Heart right ventricle (tissue), 16 donors: ENCODE data around the gene RTN4R. TPM values are rescaled to one million over a fixed set of nuclear protein-coding genes. Genes with fewer than 3 reads are reported as not detected.
"Not testable (repeated sequence)": the region's sequence is repeated elsewhere in the genome, so short reads cannot be mapped to it uniquely, and the experiment has no call there.

Experiments used
- ATAC-seq, 8 donors: fragments of 200-7000 bp; cut with Tn5 transposase; one replicate each; pipeline ENCODE4 v1.9.1; 2020; ENCODE audit warnings: mild to moderate bottlenecking in 8 of 8, moderate library complexity in 8 of 8, moderate number of reproducible peaks in 1 of 8
- DNase-seq, 2 donors: peaks; one replicate each; pipeline ENCODE4 v3.0.0-alpha.2; 2020
- H3K27ac ChIP-seq, 10 donors: fragments of 200-600 bp; sonication (generic) in 2 of 10; one replicate each; pipeline versions ENCODE4 v1.5.0 to v1.8.0; 2020 to 2022; ENCODE audit warnings: mild to moderate bottlenecking in 3 of 10
- H3K27me3 ChIP-seq, 7 donors: fragments of 200-600 bp; one replicate each; pipeline ENCODE4 v1.8.0; 2021 to 2022; ENCODE audit warnings: mild to moderate bottlenecking in 2 of 7
- H3K36me3 ChIP-seq, 9 donors: fragments of 200-600 bp; sonication (generic) in 1 of 9; one replicate each; pipeline versions ENCODE4 v1.5.0 to v1.8.0; 2020 to 2022; ENCODE audit warnings: mild to moderate bottlenecking in 2 of 9
- H3K4me1 ChIP-seq, 9 donors: fragments of 200-600 bp; sonication (generic) in 1 of 9; one replicate each; pipeline versions ENCODE4 v1.5.0 to v1.8.0; 2020 to 2022; ENCODE audit warnings: mild to moderate bottlenecking in 4 of 9
- H3K4me3 ChIP-seq, 10 donors: fragments of 200-600 bp; sonication (generic) in 2 of 10; one replicate each; pipeline versions ENCODE4 v1.5.0 to v1.8.0; 2020 to 2022; ENCODE audit warnings: mild to moderate bottlenecking in 7 of 10, moderate library complexity in 2 of 10
- H3K9me3 ChIP-seq, 11 donors: fragments of 200-600 bp in 10 of 11; sonication (generic) in 2 of 11; one replicate each; pipeline versions ENCODE4 v1.5.0 to v1.8.0; 2013 to 2022; ENCODE audit warnings: mild to moderate bottlenecking in 2 of 11, control low read depth in 1 of 11, moderate library complexity in 1 of 11
- WGBS, 2 donors: extraction: QIAGEN DNeasy Blood & Tissue Kit; methylation state at CpG; one replicate each; pipeline ENCODE4 v1.1.7; 2013; ENCODE audit warnings: inconsistent platforms in 1 of 2; 5-methylcytosine and 5-hydroxymethylcytosine counted together
- intact Hi-C, 10 donors: fragments of 100-400 bp; cut with DNase I; formaldehyde crosslinking; loops; one replicate each; pipeline versions ENCODE4 v1.11.1 to v1.14.2; 2022
- polyA plus RNA-seq, 2 donors: library from polyadenylated mRNA; stranded (reverse); fragments of 200-250 nt; gene quantifications; one replicate each; pipeline ENCODE4 v1.2.3, GENCODE V29; 2013
- total RNA-seq, 10 donors: library from RNA; stranded (reverse); fragmentation: NEBNext Ultra II Directional in 3 of 10; extraction: Animal tissue kit (Norgen Biotek cat#: 25700) in 3 of 10; gene quantifications; one replicate each; pipeline versions ENCODE4 v1.2.1 to v1.2.4, GENCODE V29; 2021 to 2023
- TF ChIP-seq, protein P1 (sequence below), 9 donors: fragments of 200-600 bp; sonication (generic) in 2 of 9; IDR thresholded peaks; one replicate each; pipeline versions ENCODE4 v1.5.0 to v1.8.0; 2021 to 2022; ENCODE audit warnings: antibody characterized with exemption in 9 of 9, mild to moderate bottlenecking in 5 of 9, moderate library complexity in 1 of 9
- donor health status: Arrhythmogenic right ventricular cardiomyopathy.
- donor health status: ischemic (EF 13 %, LVEDD 7.1; RV severe dilation, severe dysfunction).
- donor health status: healthy with polysubstance abuse.
- donor health status: DM: no; HTN: yes; CAD: no.
- donor health status: DM: no; HTN: no; CAD: no.
- donor health status: ischemic (EF 25% LVEDD 6.9; RV normal size, moderate dysfunction).
- donor health status: ischemic (EF 25% LVEDD 5.7; RV mildly dilated, moderate dysfunction).
- donor health status: healthy.
- donor health status: DM: yes; HTN: yes; CAD: no.
- donor health status: Ischemic cardiomyopathy.
- donor health status: ischemic (EF 35%, LVEDD 5.7; RV mildly dilated, moderate dysfunction).
- donor health status: nonischemic (EF 11% LVEDD 7.7; RV severe dilation, severe dysfunction).
- donor health status: DM: yes; HTN: yes; CAD: no.
- donor health status: PGD.
- donor health status: ischemic (EF 29% LVEDD 5.4; RV normal size, mild dysfunction).
- donor health status: nonischemic (EF 23%, LVEDD 6.1; RV moderate dilation, normal function).

Gene RTN4R
- total and polyA plus RNA-seq, 12 donors = 0.56 to 2.5 (median 0.93) TPM

DNA sequence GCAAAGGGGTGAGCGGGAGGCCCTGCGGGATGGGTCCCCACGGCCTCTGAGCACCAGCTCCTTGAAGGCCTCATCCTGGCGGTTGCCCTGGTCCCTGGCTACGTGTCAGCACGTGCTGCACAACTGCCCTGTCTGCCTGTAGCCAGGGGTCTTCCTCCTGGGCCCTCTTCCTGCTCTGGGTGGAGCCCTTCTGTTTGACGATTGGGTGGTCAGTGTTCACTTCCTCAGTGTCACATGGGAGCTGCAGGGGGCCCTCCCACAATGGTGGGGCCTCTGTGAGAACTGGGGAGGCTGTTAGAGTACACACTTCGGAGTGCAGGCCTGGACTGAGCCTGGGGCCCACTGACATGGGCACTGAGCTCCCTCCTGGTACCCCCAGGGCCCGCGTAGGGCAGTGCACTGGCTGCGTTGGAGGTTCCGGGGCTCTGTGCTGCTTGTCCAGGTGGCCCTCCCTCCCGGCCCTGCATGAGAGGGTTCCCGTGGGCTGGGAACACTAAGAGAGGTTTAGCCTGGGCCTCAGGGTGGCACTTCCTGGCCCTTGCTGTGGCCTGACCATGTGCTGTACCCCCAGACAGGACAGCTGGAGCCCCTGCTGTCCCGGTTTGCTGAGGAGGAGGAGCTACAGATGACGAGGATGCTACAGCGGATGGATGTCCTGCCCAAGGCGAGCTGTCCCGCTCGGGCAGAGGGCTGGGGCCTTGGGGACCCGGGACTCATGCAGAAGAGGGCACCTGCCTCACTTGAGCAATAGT, 38.0 kb upstream of the RTN4R start:
- peaks cover 14 to 36% (median 18%) of the 10 kb centered on the region in 7 donors for H3K27me3 ChIP-seq
- peak in 1 of 2 donors; percentile 2 for DNase-seq
- WGBS, 2 donors = 75 to 80% methylated on average over 21 of the region's 21 CpGs
- no peaks in the 10 kb centered on the region for H3K4me1 ChIP-seq
- intact Hi-C loops = no loop called here
- no peak overlapping the region for H3K27ac ChIP-seq
- no peaks in the 10 kb centered on the region for H3K9me3 ChIP-seq
- H3K36me3 ChIP-seq = no peaks in the 10 kb centered on the region
- no peak overlapping the region for H3K4me3 ChIP-seq
- no peak for ATAC-seq
- TF ChIP-seq, protein P1, sequence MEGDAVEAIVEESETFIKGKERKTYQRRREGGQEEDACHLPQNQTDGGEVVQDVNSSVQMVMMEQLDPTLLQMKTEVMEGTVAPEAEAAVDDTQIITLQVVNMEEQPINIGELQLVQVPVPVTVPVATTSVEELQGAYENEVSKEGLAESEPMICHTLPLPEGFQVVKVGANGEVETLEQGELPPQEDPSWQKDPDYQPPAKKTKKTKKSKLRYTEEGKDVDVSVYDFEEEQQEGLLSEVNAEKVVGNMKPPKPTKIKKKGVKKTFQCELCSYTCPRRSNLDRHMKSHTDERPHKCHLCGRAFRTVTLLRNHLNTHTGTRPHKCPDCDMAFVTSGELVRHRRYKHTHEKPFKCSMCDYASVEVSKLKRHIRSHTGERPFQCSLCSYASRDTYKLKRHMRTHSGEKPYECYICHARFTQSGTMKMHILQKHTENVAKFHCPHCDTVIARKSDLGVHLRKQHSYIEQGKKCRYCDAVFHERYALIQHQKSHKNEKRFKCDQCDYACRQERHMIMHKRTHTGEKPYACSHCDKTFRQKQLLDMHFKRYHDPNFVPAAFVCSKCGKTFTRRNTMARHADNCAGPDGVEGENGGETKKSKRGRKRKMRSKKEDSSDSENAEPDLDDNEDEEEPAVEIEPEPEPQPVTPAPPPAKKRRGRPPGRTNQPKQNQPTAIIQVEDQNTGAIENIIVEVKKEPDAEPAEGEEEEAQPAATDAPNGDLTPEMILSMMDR (IDR thresholded peaks at IDR 0.05) = no peak

DNA sequence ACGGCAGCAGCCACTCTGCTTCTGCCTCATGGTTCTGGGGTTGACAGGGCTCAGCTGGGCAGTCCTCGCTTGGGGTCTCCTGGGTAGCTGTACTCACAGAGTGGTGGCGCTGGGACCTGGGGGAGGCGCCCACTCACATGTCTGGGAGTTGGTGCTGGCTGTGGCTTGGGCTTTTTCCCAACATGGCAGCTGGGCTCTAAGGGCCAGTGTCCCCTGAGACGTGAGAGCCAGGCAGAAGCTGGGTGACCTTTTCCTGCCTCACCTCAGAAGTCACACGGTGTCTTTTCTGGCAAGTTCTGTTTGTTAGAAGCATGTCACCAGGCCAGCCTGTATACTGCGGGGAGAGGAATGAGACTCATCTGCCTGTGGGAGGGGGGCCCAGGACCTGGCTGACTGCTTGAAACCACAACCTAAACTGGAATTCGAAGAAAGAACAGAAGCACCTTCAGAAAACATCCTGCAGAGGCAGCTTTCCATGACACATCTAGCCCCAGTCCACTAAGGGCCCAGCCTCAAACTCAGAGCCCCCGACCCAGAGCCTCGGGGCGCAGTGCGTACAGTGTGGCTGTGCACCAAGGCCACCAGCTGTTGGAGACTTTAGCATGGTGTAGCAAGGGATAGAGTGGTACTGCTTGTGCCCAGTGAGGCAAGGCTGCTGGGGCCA, 37.2 kb upstream of the RTN4R start:
- H3K36me3 ChIP-seq, intact Hi-C loops, H3K4me1 ChIP-seq, DNase-seq, H3K9me3 ChIP-seq, ATAC-seq, H3K27ac ChIP-seq, H3K4me3 ChIP-seq: not testable (repeated sequence)
- 84 to 91% methylated on average over 12 of the region's 12 CpGs for WGBS, 2 donors
- peaks cover 14 to 41% (median 18%) of the 10 kb centered on the region in 7 donors for H3K27me3 ChIP-seq

DNA sequence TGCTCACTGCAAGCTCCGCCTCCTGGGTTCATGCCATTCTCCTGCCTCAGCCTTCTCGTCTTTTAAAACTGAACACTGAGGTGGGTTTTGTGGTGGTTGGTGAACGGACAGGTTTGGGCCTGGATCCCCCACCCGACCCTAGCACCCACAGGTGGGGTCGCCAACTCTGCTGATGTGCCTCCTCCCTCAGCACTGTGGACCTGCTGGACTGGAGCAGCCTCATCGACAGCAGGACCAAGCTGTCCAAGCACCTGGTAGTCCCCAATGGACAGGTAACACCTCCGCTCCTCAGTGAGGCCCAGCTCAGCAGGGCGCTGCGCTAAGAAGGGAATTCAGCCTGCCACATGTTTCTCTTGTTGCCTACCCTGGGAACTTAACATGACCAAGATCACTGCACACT, 36.5 kb upstream of the RTN4R start:
- DNase-seq (peak in 1 of 2 donors; percentile 2), ATAC-seq (no peak)
- H3K36me3 ChIP-seq = no peaks in the 10 kb centered on the region
- H3K27ac ChIP-seq = no peak overlapping the region
- WGBS, 2 donors = 82 to 93% methylated on average over 9 of the region's 9 CpGs
- H3K4me3 ChIP-seq = no peak overlapping the region
- H3K9me3 ChIP-seq = no peaks in the 10 kb centered on the region
- TF ChIP-seq, protein P1 (IDR thresholded peaks at IDR 0.05) = no peak
- intact Hi-C loops = no loop called here
- peaks cover 0 to 6% (median 5%) of the 10 kb centered on the region in 9 donors for H3K4me1 ChIP-seq
- H3K27me3 ChIP-seq = peaks cover 14 to 41% (median 22%) of the 10 kb centered on the region in 7 donors

DNA sequence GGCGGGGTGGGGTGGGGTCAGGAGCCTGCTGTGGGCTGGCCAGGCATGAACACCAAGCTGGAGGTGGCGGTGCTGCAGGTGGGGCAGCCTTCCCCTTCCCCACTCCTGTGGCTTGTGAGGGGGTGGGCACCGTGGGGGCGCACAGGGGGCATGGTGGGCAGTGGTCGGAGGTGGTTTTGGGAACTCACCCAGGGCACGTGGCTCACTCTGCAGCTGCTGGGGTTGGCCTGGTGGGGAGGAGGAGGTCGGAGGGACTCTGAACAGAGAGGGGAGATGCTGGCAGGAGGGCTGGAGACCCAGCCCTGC, 35.1 kb upstream of the RTN4R start:
- ATAC-seq, H3K9me3 ChIP-seq, intact Hi-C loops, H3K27ac ChIP-seq, H3K4me3 ChIP-seq, H3K36me3 ChIP-seq: not testable (repeated sequence)
- peak in 1 of 2 donors; percentile 3 for DNase-seq
- 75 to 77% methylated on average over 7 of the region's 7 CpGs for WGBS, 2 donors
- peaks cover 14 to 41% (median 22%) of the 10 kb centered on the region in 7 donors for H3K27me3 ChIP-seq
- peaks cover 5 to 16% (median 13%) of the 10 kb centered on the region in 9 donors for H3K4me1 ChIP-seq

DNA sequence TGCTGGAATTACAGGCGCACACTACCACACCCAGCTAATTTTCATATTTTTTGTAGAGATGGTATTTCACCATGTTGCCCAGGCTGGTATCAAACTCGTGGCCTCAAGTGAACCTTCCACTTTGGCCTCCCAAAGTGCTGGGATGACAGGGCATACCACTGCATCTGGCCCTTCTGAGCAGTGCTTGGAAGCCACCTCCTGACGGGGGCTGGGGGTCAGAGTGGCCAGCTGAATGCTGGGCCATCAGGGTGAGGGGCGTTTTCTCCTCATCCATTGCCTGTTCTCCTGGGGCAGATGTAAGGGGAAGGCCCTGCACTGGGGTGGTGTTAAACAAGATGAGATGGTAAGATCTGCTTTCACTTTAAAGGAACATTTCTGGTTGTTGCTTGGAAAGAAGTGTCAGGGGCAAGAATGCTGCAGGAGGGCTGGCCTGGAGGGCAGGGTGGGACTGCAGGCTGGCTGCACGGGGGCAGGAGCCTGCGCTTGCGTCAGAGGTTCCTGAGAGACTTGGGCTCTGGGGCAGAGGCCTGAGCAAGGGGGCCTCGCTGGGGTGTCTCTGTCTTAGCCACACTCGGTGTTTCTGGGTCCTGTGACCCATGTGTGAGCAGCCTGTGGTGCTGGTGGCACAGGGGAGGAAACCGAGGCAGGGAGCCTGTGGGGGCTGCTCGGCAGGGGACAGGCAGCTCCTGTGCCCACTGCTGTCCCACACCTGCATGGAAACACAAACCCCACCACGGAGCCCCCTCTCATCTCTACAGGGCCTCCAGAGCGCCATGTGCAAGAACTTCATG, 34.5 kb upstream of the RTN4R start:
- Histone ChIP-seq H3K4me3 (no peak overlapping the region), H3K9me3 (no peaks in the 10 kb centered on the region), H3K4me1 (peaks cover 5 to 16% (median 13%) of the 10 kb centered on the region in 9 donors), H3K27me3 (peaks cover 14 to 41% (median 22%) of the 10 kb centered on the region in 7 donors), H3K27ac (no peak overlapping the region), H3K36me3 (no peaks in the 10 kb centered on the region)
- ATAC-seq (no peak), DNase-seq (peak in 1 of 2 donors; percentile 6)
- intact Hi-C loops = no loop called here
- WGBS, 2 donors = 82 to 86% methylated on average over 13 of the region's 13 CpGs
- TF ChIP-seq, protein P1 (IDR thresholded peaks at IDR 0.05) = no peak
